ENCODE data around the gene NPIPB5. TPM values are rescaled to one million over a fixed set of nuclear protein-coding genes. Genes with fewer than 3 reads are reported as not detected.
"Not testable (repeated sequence)": the region's sequence is repeated elsewhere in the genome, so short reads cannot be mapped to it uniquely, and the experiment has no call there.

NPIPB5 gene
- 78.3 TPM for total RNA-seq

GRCh38 chr16:22510591-22510990 is at the start of gene NPIPB5:
NPIPB5 (plus strand) TSS chr16:22510891; CDS start chr16:22513802, 2,911 bp downstream.
- H3K4me1 ChIP-seq; H3K9me3 ChIP-seq; H3K27me3 ChIP-seq; intact Hi-C loops (cut with DNase I); H3K27ac ChIP-seq; DNase-seq (ENCODE audit: low spot score in 2 of 2); H3K36me3 ChIP-seq; H3K4me3 ChIP-seq: not testable (repeated sequence)

GRCh38 chr16:22468846-22469245 is 41.8 kb upstream of the NPIPB5 start:
- intact Hi-C loops (cut with DNase I); DNase-seq (ENCODE audit: low spot score in 2 of 2); H3K27ac ChIP-seq; H3K9me3 ChIP-seq; H3K27me3 ChIP-seq; H3K36me3 ChIP-seq; H3K4me3 ChIP-seq; H3K4me1 ChIP-seq: not testable (repeated sequence)

GRCh38 chr16:22537996-22538395 is 27.3 kb downstream of the NPIPB5 start:
- H3K27me3 ChIP-seq; H3K9me3 ChIP-seq; H3K4me1 ChIP-seq; H3K27ac ChIP-seq; DNase-seq (ENCODE audit: low spot score in 2 of 2); intact Hi-C loops (cut with DNase I); H3K4me3 ChIP-seq; H3K36me3 ChIP-seq: not testable (repeated sequence)

DNA sequence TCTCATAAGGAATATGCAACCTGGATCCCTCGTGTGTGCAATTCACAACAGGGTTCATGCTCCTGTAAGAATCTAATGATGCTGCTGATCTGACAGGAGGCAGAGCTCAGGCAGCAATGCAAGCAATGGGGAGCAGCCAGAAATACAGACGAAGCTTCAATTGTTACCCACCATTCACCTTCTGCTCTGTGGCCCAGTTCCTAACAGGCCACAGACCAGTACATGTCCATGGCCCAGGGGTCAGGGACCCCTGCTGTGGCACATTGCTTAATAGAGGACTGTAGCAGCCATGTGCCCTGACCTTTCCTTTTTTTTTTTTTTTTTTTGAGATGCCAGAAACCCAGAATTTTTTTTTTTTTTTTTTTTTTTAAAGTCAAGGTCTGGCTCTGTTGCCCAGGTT is 34.1 kb downstream of the NPIPB5 start:
- H3K4me3 ChIP-seq; H3K4me1 ChIP-seq; H3K27me3 ChIP-seq; H3K27ac ChIP-seq; H3K9me3 ChIP-seq; H3K36me3 ChIP-seq; DNase-seq (ENCODE audit: low spot score in 2 of 2); intact Hi-C loops (cut with DNase I): not testable (repeated sequence)

DNA sequence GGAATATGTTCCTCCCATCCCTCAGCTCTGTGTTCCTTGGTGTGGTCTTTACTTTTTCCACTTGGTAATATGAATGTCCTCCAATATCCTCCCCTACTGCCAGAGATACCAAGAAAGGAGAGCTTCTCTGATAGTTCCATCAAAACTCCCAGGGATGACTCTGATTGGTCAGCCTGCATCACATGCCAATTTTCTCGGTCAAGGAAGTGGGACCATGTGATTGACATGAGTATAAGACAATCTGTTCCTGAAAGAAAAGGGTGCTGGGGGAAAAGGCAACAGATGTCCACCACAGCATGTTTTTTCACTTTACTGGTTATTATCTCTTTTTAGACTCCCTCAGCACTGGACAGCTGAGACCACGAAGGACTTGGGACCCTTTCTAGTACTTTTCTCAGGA is 35.9 kb downstream of the NPIPB5 start:
- H3K36me3 ChIP-seq: not testable (repeated sequence)

GRCh38 chr16:22547170-22547765 is 36.6 kb downstream of the NPIPB5 start:
- DNase-seq (ENCODE audit: low spot score in 2 of 2); intact Hi-C loops (cut with DNase I); H3K27me3 ChIP-seq; H3K4me3 ChIP-seq; H3K9me3 ChIP-seq; H3K27ac ChIP-seq; H3K4me1 ChIP-seq; H3K36me3 ChIP-seq: not testable (repeated sequence)

More for the DNA sequence above, 35.9 kb downstream of the NPIPB5 start:
- DNase-seq (ENCODE audit: low spot score in 2 of 2); H3K9me3 ChIP-seq; intact Hi-C loops (cut with DNase I); H3K4me1 ChIP-seq; H3K4me3 ChIP-seq; H3K27ac ChIP-seq; H3K27me3 ChIP-seq: not testable (repeated sequence)

DNA sequence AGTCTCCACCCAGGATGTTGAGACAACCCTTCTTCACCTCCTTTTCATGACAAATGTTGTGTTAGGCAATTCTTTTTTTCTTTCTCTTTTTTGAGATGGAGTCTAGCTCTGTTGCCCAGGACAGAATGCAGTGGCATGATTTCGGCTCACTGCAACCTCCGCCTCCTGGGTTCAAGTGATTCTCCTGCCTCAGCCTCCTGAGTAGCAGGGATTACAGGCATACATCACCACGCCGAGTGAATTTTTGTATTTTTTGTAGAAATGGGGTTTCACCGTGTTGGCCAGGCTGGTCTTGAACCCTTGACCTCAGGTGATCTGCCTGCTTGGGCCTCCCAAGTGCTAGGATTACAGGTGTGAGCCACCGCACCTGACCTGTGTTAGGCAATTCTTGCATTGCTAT is 39.2 kb downstream of the NPIPB5 start:
- H3K4me3 ChIP-seq; H3K4me1 ChIP-seq; intact Hi-C loops (cut with DNase I); H3K9me3 ChIP-seq; H3K27me3 ChIP-seq; H3K27ac ChIP-seq; H3K36me3 ChIP-seq; DNase-seq (ENCODE audit: low spot score in 2 of 2): not testable (repeated sequence)

- H3K27ac ChIP-seq; DNase-seq (ENCODE audit: low spot score in 2 of 2); H3K36me3 ChIP-seq; H3K9me3 ChIP-seq; H3K4me3 ChIP-seq; H3K4me1 ChIP-seq; H3K27me3 ChIP-seq; intact Hi-C loops (cut with DNase I): not testable (repeated sequence)
These were observed 40.5 kb downstream of the NPIPB5 start for GRCh38 chr16:22551143-22551542.

DNA sequence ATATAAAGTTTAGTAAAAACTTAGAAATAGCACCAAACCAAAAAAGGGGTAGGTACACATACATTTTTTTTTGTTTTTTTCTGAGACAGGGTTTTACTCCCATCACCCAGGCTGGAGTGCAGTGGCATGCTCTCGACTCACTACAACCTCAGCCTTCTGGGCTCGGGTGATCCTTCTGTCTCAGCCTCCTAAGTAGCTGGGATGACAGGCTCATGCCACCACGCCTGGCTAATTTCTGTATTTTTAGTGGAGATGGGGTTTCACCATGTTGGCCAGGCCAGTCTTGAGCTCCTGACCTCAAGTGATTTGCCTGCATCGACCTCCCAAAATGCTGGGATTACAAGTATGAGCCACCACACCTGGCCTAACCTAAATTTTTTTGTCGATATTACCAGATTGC is 41.0 kb downstream of the NPIPB5 start:
- H3K27me3 ChIP-seq; H3K36me3 ChIP-seq; DNase-seq (ENCODE audit: low spot score in 2 of 2); H3K4me3 ChIP-seq; intact Hi-C loops (cut with DNase I); H3K9me3 ChIP-seq; H3K27ac ChIP-seq; H3K4me1 ChIP-seq: not testable (repeated sequence)

- intact Hi-C loops (cut with DNase I); H3K4me3 ChIP-seq; H3K9me3 ChIP-seq; H3K4me1 ChIP-seq; H3K27ac ChIP-seq; DNase-seq (ENCODE audit: low spot score in 2 of 2); H3K27me3 ChIP-seq; H3K36me3 ChIP-seq: not testable (repeated sequence)
These were observed 46.1 kb downstream of the NPIPB5 start for GRCh38 chr16:22556759-22557158.

Other genes starting within 250 kb of the NPIPB5 start
- gene POLR3E, start 213.5 kb upstream of the NPIPB5 start, total RNA-seq: 19.5 TPM
- 36.3 TPM for gene CDR2, start 136.3 kb upstream of the NPIPB5 start, total RNA-seq